Activated T-cell treated with anti-CD3 and anti-CD28 coated beads for 48 hours (primary cell): ENCODE results near the gene FER.
"Not testable (repeated sequence)": the region's sequence is repeated elsewhere in the genome, so short reads cannot be mapped to it uniquely, and the experiment has no call there.

ENCODE experiments used
- DNase-seq: peaks from one replicate; pipeline ENCODE4 v3.0.0-alpha.2; 2020; ENCODE audit warnings: low read depth

Gene FER

GRCh38 chr5:108747111-108747773 is 455 bp upstream of the FER start:
- no peak for DNase-seq

DNA sequence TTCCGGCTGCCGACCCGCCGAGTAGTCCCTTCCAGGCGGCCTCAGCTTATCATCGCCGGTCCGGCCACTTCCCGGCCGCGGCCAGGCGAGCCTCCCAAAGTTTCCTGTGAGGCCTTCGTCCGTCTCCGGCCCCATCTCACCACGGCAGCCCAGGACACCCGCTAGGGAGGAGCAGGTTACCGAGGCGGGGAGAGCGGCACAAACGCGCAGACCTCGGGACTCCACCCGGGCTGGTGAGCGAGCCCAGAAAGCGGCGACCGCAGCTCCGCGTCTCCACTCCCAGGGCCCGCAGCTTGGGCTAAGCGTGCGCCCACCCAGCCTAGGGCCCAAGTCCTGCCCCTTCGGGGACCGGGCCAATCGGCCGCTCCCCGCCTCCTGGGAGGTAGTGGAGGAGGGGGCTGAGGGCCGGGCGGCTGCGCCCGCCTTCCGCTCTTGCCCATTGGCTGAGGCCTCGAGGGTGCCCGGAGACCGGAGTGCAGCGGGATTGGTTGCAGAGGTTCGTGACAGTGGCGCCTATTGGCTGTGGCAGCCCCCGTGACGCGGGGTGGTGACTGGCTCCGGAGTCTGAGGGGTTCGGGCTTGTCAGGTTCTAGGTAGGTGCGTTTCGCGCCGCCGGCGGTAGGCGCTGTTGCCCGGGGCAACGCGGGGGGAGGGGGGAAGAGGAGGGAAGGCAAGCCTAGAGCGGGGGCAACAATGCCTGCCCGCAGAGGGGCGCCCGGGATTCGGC is 867 bp downstream of the FER start:
- peak; percentile 96 for DNase-seq

- peak; percentile 48 for DNase-seq
These were observed 1.6 kb downstream of the FER start for GRCh38 chr5:108749128-108749861.

- no peak for DNase-seq
These were observed 5.6 kb downstream of the FER start for GRCh38 chr5:108753331-108753730.

- DNase-seq = no peak
These were observed 6.2 kb downstream of the FER start for GRCh38 chr5:108753877-108754276.

GRCh38 chr5:108760512-108760911 is 12.8 kb downstream of the FER start:
- no peak for DNase-seq

DNA sequence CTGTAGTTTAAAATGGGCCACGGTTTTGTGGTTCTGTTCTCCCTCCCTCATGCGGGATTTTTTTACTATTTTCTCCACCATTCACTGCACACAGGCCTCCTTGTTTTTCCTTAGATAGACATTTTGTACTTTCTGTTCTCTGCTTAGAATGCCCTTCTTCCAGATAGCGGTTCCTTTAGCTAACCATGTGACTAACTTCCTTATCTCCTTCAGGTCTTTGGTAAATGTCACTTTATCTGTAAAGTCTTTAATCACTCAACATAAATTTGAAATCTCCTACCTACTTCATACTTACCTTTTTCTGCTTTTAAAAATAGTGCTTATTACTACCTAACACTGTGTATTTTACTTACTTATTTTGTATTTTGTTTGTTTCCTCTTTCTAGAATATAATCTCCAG is 15.0 kb downstream of the FER start:
- no peak for DNase-seq

- DNase-seq = no peak
These were observed 15.7 kb downstream of the FER start for GRCh38 chr5:108763222-108763916.

GRCh38 chr5:108765647-108766046 is 17.9 kb downstream of the FER start:
- no peak for DNase-seq

DNA sequence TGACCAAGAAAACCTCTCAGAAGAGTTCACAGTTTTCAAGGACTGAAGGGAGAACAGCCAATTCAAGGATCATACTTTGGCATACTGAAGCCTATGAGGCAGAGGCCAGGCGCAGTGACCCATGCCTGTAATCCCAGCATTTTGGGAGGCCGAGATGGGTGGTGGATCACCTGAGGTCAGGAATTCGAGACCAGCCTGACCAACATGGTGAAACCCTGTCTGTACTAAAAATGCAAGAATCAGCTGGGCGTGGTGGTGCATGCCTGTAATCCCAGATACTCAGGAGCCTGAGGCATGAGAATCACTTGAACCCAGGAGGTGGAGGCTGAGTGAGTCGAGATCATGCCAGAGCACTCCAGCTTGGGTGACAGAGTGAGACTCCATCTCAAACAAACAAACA is 19.2 kb downstream of the FER start:
- not testable (repeated sequence) for DNase-seq

DNA sequence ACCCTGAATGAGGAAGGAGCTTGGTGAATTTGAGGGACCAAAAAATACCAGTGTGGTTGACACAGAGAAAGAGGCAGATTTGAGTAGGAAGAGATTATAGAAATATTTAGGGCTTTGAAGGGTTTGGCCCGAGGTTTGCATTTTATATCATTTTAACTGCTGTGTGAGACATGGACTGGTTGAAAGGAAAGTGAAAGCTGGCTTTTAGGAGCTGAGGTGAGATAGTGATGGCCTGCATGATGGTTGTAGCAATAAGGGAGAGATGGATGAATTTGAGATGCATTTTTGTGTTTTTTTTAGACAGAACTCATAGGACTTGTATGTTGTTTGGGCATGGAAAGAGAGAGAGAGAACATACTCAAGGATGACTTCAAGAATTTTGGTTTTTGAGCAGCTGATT is 21.7 kb downstream of the FER start:
- DNase-seq = no peak

DNA sequence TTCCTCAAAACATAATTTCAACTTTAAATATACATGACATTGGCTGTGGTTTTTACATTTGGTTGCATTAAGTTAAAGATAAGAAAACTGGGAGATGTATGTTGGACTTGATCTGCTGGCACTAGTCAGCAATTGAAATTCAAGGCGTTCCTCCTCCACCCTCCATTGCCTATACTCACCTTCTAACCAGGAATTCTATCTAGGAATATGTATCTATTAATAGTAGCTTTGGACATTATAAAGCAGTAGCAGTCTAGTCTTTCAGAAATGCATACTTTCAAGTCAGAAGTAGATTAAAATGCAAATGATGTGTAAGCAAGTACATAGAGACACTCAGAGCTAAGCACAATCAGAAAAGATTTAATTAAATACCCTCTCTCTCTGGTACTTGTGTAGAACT is 24.9 kb downstream of the FER start:
- no peak for DNase-seq

- DNase-seq = no peak
These were observed 25.6 kb downstream of the FER start for GRCh38 chr5:108773330-108773729.

GRCh38 chr5:108774079-108774478 is 26.4 kb downstream of the FER start:
- DNase-seq = not testable (repeated sequence)

- DNase-seq = not testable (repeated sequence)
These were observed 29.9 kb downstream of the FER start for GRCh38 chr5:108777582-108777981.

GRCh38 chr5:108784577-108784976 is 36.9 kb downstream of the FER start:
- not testable (repeated sequence) for DNase-seq

DNA sequence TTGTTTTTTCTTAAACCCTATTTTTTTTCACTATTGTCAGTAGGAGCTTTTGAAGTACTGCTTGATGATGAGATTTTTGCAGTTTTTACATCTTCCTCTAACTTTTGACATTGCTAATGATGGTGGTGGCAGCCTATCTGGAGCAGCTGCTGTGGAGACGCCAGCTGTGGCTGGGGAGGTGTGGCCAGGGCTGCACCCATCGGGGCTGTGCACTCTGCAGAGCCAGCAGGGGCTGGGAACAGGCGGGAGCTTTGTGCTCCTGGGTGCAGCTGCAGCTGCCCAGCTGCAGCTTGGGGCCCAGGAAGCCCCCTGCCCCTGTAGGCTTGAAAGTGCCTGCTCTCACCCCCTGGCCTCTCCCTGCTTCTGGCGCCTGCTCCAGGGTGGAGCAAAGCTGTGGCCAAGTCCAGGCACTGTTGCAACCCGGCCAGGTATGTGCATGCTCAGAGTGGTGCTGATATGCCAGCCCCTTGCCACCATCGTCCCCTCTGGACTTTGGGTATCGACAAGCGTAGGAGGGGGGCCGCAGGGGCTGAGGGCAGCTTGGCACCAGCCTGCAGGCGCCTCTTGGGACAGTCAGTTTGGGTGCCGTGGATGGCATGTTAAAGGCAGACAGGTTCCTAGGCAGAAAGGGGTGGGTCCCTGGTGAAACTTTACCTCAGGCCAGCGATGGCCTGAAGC is 39.2 kb downstream of the FER start:
- DNase-seq = no peak

- DNase-seq = no peak
These were observed 40.4 kb downstream of the FER start for GRCh38 chr5:108788142-108788541.

GRCh38 chr5:108793207-108793606 is 45.5 kb downstream of the FER start:
- no peak for DNase-seq

DNA sequence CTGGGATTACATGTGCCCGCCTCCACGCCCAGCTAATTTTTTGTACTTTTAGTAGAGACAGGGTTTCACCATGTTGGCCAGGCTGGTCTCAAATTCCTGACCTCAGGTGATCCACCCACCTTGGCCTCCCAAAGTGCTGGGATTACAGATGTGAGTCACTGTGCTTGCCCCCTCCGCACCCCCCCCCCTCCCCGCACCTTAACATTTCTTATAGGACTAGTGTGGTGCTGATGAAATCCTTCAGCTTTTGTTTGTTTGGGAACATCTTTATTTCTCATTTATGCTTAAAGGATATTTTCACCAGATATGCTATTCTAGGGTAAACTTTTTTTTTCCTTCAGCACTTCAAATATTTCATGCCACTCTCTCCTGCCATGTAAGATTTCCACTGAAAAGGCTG is 46.7 kb downstream of the FER start:
- DNase-seq = not testable (repeated sequence)

DNA sequence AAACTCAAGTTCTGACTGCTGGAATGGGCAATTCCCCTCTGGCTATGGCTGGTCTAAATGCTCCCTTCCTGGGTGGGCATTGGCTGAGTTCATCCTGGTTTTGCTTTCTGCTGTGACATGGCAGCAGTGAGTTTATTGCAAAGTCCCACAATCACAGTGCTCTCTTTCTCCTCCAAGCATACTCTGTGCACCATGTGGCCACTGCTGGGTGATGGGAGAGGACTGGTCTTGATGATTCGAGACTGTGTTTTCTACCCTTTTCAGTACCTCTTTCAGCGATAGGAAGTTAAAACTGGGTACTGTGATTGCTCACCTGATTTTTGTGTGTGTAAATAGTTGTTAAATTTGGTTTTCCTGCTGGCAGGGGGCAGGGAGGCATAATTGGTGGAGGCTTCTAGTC is 49.7 kb downstream of the FER start:
- DNase-seq = no peak

DNA sequence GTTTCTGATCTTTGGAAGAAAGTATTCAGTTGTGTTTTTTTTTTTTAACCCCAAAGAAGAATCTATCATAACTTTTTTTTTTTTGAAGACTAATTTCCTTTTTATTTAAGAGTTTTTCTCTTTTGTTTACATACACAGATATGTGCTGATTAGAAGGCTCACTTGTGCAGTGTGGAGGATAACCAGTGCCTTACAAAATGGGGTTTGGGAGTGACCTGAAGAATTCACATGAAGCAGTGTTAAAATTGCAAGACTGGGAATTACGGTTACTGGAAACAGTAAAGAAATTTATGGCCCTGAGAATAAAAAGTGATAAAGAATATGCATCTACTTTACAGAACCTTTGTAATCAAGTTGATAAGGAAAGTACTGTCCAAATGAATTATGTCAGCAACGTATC is 50.3 kb downstream of the FER start:
- no peak for DNase-seq
